HG03045 (cell line): ENCODE results near the gene CASP4.
"Not testable (repeated sequence)": the region's sequence is repeated elsewhere in the genome, so short reads cannot be mapped to it uniquely, and the experiment has no call there.

ENCODE experiments used
- ATAC-seq: cut with Tn5 transposase; IDR thresholded peaks from one replicate; pipeline ENCODE4 v1.9.1; 2021; ENCODE audit warnings: mild to moderate bottlenecking, moderate library complexity; ENCODE audit not compliant: unreplicated experiment

Gene CASP4

GRCh38 chr11:104957280-104957679 lies 11.1 kb downstream of the CASP4 start:
- no peak for ATAC-seq

GRCh38 chr11:104956528-104956927 lies 11.8 kb downstream of the CASP4 start:
- ATAC-seq: no peak

GRCh38 chr11:104946907-104947306 lies 21.5 kb downstream of the CASP4 start:
- ATAC-seq: peak; percentile 78

- no peak for ATAC-seq
Observed at GRCh38 chr11:104944076-104944475, 24.3 kb downstream of the CASP4 start.

GRCh38 chr11:104943561-104943960 lies 24.8 kb downstream of the CASP4 start:
- ATAC-seq: no peak

GRCh38 chr11:104934594-104934993 lies 33.8 kb downstream of the CASP4 start:
- no peak for ATAC-seq

GRCh38 chr11:104934073-104934472 lies 34.3 kb downstream of the CASP4 start:
- not testable (repeated sequence) for ATAC-seq

DNA sequence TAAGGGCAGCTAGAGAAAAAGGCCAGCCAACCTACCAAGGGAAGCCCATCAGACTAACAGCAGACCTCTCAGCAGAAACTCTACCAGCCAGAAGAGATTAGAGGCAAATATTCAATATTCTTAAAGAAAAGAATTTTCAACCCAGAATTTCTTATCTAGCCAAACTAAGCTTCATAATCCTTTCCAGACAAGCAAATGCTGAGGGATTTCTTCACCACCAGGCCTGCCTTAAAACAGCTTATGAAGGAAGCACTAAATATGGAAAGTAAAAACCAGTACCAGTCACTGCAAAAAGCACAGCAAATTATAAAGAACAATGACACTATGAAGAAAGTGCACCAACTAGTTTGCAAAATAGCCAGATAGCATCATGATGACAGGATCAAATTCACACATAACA lies 39.6 kb downstream of the CASP4 start:
- no peak for ATAC-seq

DNA sequence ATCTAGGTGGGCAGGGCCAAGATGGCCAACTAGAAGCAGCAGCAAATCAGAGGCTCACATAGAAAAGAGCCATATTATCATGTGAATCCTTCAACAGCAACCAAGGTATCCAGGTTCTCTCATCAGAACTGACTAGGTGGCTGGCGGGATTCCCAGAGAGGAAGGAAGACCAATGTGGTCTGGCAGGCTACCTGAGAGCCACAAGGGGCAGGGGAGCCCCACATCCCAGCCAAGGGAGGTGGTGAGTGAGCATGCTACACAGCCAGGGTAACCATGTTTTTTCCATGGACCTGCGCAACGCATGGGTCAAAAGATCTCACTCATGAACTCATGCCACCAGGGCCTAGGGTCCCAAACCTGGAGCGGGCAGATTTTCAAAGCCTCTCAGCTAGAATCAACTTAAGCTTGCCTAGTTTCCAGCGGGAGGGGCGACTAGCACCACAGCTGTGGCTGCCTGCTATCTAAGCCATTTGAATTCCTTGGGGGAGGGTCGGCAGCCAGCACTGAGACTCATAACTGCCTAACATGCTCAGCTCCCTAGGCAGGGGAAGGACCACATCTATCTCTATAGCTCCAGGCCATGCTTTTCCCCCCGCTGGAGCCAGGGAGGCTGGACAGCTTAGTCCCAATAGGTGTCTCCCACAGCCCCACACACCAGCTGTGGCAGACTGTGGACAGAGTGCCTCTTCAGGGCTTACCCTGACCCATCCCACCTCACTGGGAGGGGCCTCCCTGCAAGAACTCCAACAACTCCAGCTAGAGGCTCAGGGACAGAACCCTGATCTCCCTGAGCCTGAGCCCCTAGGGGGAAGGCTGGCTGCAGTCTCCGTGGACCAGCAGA lies 41.4 kb downstream of the CASP4 start:
- no peak for ATAC-seq

- ATAC-seq: no peak
Observed at GRCh38 chr11:104925850-104926249, 42.5 kb downstream of the CASP4 start.

DNA sequence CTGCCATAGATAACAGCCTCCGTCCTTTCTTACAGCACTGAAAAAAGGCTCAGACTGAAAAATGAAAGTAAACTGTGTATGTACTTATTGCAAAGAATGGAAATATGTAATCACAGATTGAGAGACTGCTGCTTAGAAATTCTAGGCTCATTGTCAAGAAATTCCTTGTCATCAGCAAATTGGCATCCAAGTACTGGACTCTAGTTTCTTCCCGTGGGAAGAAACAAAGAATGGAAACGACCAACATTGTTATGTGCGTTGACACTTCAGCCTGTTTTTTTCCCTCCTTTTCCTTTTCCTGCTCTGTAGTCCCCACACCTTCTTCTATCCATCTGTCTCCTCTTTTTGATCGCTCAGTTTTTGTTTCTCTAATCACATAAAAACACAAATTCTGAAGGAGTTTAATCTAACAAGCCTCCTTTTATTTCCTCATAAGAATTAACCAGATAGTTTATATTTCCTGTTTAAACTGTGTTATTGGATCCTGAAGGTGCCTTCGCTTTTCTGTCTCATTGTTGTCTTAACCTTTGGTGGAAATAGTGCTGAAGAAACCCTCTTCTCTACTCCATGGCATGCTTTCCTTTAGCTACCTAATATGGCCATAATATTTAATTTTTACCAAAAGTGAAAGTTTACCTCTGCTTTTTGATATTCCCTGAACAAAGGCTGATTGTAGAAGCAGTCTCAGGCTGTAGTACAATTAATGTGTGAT lies 50.1 kb downstream of the CASP4 start:
- ATAC-seq: no peak

DNA sequence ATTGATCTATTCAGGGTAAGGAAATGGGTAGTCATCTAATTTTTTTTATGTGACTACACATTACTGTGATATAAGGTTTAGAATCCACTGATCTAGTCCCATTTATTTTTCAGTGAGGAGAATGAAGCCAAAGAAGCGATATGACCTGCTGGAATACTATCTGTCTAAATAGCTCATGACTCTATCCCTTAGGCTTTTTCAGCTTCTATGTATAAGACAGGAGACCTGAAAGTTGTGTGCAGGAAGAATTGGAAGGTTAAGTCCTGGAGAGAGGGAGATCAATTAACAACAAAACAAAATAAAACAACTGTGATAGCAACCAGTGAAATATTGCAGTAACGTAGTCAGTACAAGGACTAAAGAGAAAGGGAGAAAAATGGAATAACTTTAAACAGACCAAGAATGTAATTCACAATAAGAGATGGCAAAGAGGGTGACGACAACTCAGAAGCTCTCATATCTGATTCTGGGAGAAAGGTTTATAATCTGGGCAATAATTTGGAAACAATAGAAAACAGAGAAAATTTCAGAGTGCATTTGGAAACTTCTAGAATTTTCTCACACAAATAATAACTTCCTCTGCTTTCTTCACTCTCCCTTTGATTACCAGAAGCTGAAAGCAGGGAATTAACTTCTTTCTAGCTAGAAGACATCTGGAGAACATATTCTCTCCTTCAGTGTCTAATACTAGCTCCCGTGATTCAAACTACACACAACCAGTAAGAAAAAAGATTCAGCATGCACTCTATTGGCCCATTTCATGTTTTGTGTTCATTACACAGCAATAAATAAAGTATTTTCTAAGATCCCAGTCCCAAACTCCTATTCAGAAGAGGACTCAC lies 50.9 kb downstream of the CASP4 start:
- ATAC-seq: no peak

GRCh38 chr11:104916442-104916841 lies 51.9 kb downstream of the CASP4 start:
- ATAC-seq: no peak

DNA sequence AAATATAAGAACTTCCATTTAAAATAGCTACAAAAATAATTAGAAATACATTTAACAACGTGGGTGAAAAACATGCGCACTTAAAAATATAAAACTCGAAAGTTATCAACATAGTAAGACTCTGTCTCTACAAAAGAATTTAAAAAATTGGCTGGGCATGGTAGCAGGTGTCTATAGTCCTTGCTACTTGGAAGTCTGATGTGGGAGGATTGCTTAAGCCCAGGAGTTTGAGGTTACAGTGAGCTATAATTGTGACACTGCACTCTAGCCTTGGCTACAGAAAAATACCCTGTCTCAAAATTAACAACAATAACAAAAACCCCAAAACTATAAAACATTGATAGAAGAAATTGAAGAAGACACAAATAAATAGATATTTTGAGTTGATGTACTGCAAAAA lies 56.3 kb downstream of the CASP4 start:
- no peak for ATAC-seq

- ATAC-seq: no peak
Observed at GRCh38 chr11:104908186-104908531, 60.2 kb downstream of the CASP4 start.

DNA sequence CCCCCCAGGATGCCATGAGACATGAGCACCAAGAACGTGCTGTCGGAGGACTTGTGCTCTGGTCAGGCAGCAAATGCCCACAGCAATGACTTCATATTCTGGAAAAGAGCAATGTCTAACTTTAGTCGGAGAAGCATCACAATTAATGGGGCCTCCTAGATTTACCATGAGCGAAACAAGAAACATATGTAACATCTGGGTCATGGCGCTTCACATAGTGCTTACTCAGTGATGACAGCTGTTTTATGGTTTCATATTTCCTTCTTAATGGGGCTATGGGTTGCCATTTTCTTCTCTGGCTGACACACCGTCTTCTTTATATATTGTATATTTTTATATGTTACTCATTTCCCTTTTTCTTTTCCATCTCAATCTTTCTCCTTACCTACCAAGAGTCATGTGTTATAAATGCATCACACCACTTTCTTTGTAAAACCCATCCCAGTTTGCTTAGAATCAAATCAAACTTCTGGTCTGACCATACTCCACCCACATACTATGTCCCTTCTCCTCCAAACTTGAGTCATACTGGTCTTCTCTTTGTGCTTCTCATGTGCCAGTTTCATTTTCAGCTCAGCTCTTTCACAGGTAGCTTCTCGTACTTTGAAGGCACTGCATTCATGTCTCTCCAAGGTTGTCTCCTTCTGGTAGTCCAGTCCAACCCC lies 60.7 kb downstream of the CASP4 start:
- peak; percentile 76 for ATAC-seq

DNA sequence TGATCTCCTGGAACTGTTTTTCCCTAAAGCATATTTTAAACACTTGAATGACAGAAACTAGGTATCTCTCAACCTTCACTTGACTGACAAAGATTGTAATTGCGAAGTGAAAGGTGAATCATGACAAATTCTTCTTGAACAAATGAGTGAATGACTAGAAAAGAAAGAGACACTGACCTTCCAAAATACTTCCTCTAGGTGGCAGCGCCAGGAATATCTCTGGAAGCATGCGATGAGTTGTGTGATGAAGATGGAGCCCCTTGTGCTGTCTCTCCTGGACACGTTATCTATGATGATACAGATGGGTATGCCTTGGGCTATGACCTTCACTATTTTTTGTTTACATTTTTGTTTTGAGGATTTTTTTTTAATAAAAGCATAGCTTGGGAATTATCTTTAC lies 63.1 kb downstream of the CASP4 start:
- ATAC-seq: no peak

GRCh38 chr11:104899226-104899625 lies 69.1 kb downstream of the CASP4 start:
- no peak for ATAC-seq

DNA sequence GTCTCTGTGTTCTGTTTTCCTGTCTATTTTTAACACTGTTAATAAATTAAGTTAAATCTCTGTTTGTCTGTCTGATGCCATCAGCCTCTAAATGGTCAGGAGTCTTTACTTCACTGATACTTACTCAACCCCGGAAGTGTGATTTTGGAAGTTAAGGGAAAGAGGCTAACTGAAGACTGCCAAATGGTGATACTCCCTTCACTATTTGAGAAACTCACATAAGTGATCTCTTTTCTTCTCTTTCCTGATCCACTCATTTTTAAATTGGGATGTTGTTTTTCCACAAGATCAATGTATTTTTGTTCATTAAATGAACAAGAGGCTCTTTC lies 69.7 kb downstream of the CASP4 start:
- ATAC-seq: no peak

- ATAC-seq: no peak
Observed at GRCh38 chr11:104897891-104898684, 70.3 kb downstream of the CASP4 start, which contains the start of gene CASP12. Gene CASP12, minus strand, starts transcription at chr11:104898460.
